GM10266 (cell line): ENCODE measurements around the gene CYP46A1.

Experiments
- DNase-seq: peaks from one replicate; pipeline ENCODE4 v3.0.0; 2012; ENCODE audit errors: extremely low spot score
- TF ChIP-seq, protein P1 (sequence below): IDR thresholded peaks from 2 replicates; pipeline ENCODE4 v1.5.1; 2012; ENCODE audit warnings: mild to moderate bottlenecking, low read depth; ENCODE audit not compliant: control insufficient read depth, insufficient read depth; ENCODE audit errors: missing control alignments

Gene CYP46A1

GRCh38 chr14:99716850-99717681 lies 33.0 kb downstream of the CYP46A1 start:
- no peak for DNase-seq
- TF ChIP-seq, protein P1, sequence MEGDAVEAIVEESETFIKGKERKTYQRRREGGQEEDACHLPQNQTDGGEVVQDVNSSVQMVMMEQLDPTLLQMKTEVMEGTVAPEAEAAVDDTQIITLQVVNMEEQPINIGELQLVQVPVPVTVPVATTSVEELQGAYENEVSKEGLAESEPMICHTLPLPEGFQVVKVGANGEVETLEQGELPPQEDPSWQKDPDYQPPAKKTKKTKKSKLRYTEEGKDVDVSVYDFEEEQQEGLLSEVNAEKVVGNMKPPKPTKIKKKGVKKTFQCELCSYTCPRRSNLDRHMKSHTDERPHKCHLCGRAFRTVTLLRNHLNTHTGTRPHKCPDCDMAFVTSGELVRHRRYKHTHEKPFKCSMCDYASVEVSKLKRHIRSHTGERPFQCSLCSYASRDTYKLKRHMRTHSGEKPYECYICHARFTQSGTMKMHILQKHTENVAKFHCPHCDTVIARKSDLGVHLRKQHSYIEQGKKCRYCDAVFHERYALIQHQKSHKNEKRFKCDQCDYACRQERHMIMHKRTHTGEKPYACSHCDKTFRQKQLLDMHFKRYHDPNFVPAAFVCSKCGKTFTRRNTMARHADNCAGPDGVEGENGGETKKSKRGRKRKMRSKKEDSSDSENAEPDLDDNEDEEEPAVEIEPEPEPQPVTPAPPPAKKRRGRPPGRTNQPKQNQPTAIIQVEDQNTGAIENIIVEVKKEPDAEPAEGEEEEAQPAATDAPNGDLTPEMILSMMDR: no peak

DNA sequence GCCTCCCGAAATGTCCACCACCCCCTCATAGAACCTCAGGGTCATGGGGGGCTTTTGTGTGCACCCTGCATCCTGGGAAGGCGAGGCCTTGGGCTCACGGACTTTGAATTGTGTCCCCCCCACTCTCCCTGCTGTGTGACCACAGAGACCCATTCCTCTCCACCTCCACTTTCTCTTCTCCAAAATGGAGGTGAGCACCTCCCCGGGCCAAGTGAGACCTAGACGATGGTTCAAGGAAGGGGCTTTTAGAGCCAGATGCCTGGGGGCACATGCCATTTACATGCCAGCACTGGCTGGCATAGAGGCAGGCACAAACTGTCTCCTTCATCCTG lies 33.5 kb downstream of the CYP46A1 start:
- no peak for DNase-seq
- TF ChIP-seq, protein P1: no peak

- peak; percentile 67 for DNase-seq
- TF ChIP-seq, protein P1: no peak
Measured at GRCh38 chr14:99718031-99718810, 34.1 kb downstream of the CYP46A1 start.

DNA sequence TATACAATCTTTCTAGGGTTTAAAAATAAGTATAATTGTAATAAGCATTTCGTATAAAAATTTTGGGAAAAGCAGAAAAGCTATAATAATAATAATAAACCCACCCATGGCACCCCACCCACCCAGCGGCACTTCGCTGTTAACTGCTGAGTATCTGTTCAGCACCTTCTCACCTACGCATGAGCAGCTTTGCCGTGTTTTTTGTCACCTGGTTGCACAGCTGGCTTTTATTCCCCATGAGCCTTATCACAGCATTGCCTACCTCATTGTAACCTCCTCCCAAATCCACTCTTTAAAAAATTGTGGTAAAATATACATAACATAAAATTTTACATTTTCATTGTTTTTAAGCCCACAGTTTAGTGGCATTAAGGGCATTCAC lies 34.7 kb downstream of the CYP46A1 start:
- TF ChIP-seq, protein P1: no peak
- peak; percentile 28 for DNase-seq

DNA sequence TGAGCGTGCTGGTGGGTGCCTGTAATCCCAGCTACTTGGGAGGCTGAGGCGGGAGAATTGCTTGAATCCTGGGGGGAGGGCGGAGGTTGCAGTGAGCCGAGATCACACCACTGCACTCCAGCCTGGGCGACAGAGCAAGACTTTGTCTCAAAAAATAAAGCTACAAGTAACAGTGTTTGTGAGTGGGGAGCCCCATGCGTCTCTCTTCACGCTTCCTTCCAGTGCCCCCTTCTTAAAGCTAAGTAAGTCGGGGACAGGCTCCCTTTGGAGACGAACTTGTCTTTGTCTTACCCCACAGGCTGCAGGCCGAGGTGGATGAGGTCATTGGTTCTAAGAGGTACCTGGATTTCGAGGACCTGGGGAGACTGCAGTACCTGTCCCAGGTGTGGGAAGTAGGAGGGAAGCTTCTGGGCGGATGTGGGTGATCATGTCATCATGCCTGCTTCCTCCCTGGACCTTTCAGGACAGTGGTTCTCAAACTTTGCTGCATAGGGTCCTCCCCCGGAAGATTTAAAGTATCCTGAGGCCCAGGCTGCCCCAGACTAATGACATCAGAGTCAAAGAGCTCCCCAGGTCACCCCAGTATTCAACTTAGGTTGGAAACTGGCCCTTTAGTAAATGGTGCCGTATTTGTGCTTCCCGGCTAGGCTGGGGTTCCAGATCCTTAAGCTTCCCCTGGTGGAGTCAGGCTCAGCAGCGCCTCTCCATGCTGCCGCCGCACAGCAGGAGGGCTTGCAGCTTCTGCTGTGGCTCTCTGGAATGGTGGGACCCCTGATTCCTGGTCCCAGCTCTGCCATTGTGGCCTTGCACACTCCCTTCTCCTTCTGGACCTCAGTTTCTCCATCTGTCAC lies 37.1 kb downstream of the CYP46A1 start:
- no peak for DNase-seq
- TF ChIP-seq, protein P1: no peak

DNA sequence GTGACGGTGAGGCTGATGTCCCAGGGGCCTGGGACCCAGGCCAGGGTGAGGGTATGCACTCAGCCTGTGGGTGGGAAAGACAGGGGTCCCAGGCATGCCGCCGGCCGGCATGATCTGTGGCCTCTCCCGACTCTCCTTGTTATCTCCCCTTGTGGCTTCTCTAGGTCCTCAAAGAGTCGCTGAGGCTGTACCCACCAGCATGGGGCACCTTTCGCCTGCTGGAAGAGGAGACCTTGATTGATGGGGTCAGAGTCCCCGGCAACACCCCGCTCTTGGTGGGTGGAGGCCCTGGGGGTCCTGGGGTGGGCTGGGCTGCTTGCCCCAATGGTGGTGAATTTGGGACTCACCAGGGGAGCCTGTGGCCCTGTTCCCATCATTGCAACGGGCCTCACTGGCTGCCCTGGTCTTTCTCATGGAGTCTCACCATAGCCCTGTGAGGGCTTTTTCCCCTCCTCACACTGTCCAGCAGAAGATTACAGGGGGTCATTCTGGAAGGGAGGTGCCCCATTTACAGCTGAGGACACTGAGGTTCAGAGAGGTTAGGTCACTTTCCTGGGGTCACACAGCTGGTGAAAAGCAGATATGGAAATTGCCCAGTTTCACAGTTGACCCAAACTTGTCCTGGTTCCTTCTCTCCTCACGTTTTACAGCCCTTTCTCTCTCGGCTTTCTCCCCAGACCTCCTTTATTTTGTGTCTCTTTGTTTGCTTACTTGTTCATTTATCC lies 37.9 kb downstream of the CYP46A1 start:
- DNase-seq: no peak
- TF ChIP-seq, protein P1: no peak
